Measurements from ENCODE around the gene ELL3. TPM values are rescaled to one million over a fixed set of nuclear protein-coding genes. Genes with fewer than 3 reads are reported as not detected.
A peak's percentile ranks its signal among the peaks of the same experiment; 100 is the strongest.
"Not testable (repeated sequence)": the region's sequence is repeated elsewhere in the genome, so short reads cannot be mapped to it uniquely, and the experiment has no call there.

Gene ELL3
- total RNA-seq, 1 donor from 2014 or later: 3.6 TPM

DNA sequence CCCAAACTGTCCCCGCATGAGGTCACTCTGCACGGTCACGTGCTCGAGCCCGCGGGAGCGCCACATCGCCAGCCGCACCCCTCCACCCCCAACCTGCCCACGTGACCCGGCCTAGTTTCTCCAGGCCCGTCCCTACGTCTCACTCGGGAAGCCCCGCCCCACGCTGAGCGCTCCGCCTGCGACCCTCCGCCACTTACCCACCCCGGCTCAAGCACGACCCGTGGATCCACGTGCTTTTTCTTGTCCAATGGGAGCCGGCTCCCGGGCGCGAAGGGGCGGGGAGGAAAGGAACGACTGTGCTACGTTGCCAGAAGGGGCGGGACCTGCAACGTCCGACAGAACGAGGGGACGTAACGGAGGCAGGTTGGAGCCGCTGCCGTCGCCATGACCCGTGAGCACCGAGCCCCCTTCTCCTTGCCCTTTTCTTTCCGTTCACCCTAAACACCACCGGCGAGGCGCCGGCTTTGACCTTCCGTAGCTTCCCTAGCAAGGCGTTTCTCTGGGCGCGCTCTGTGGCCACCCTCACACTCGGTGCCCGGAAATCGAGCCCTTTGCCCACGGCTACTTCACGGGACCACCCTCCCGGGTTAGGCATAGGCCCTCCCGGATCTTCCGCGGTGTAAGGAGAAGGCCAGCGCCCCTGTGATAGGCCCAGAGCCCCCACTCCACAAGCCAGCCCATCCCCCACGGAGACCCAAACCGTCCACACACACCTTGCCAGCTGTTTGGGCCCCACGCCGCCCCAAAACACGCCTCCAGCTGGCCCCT is 15.4 kb upstream of the ELL3 start, which contains the start of gene SERF2:
Gene SERF2, plus strand, starts transcription at position 328 of the 768 bp plus-strand sequence. Its CDS starts 57 bp downstream, at position 385.
- DNase-seq (ENCODE audit: extremely low read depth, low read depth, low spot score): peak; percentile 77

GRCh38 chr15:43789409-43789808 is 12.6 kb upstream of the ELL3 start:
- no peak for DNase-seq (ENCODE audit: extremely low read depth, low read depth, low spot score)

DNA sequence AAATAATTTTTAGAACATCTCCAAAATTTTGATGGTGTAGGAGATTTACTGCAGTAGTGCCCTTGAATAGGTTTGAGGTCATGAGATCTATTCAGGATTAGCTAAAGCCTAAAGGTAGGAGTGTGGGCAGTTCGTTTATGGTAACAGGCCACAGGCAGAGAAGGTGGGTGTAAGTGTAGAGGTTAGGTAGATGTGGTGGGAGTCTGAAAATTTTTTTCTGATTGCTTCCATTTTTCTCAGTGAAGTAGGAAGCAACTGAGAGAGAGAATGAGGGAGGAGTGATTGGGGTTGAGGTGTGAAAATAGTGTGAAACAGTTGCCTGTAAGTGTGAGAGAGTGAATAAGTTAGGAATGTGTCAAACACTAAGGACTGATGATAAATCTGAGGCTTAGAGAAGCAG is 2.2 kb upstream of the ELL3 start:
- no peak for DNase-seq (ENCODE audit: extremely low read depth, low read depth, low spot score)

- DNase-seq (ENCODE audit: extremely low read depth, low read depth, low spot score): no peak
Measured at GRCh38 chr15:43777267-43777914, 625 bp upstream of the ELL3 start.

DNA sequence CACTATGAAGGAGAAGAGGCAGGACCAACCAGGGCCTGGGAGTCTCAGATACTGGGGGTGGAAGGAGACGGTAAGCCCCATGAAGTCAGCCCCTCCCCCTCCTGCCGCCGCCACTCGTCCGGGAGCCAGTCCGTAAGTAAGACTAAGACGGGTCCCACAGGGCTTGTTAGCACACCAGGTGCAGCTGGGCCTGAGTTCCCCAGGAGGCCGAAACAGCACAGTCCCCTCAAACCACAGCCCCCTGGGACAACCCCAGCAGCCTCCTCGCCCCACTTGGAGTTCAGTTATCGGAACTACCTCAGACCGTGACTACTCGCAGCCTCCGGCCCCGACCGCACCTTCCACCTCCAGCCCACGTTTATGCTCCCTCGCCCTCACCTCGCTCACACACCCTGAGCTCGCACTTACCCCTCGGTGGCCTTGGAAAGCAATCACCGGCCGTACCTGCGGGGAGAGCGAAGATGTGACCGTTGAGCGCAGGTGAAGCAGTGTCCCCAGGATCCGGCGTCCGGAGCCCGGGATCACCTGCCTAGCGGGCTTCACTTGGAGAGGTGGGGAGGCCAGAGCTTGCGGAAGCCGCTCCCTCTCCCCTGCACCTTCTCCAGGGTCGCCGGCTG is 557 bp downstream of the ELL3 start:
- no peak for DNase-seq (ENCODE audit: extremely low read depth, low read depth, low spot score)

GRCh38 chr15:43775411-43775965 is 1.3 kb downstream of the ELL3 start:
- DNase-seq (ENCODE audit: extremely low read depth, low read depth, low spot score): no peak

- DNase-seq (ENCODE audit: extremely low read depth, low read depth, low spot score): no peak
Measured at GRCh38 chr15:43774062-43774461, 2.7 kb downstream of the ELL3 start.

GRCh38 chr15:43772624-43773023 is 4.1 kb downstream of the ELL3 start:
- no peak for DNase-seq (ENCODE audit: extremely low read depth, low read depth, low spot score)

- DNase-seq (ENCODE audit: extremely low read depth, low read depth, low spot score): no peak
Measured at GRCh38 chr15:43771816-43772215, 5.0 kb downstream of the ELL3 start.

- DNase-seq (ENCODE audit: extremely low read depth, low read depth, low spot score): no peak
Measured at GRCh38 chr15:43769584-43770228, 7.1 kb downstream of the ELL3 start.

GRCh38 chr15:43763819-43764446 is 12.8 kb downstream of the ELL3 start:
- no peak for DNase-seq (ENCODE audit: extremely low read depth, low read depth, low spot score)

- DNase-seq (ENCODE audit: extremely low read depth, low read depth, low spot score): no peak
Measured at GRCh38 chr15:43762824-43763223, 13.9 kb downstream of the ELL3 start.

DNA sequence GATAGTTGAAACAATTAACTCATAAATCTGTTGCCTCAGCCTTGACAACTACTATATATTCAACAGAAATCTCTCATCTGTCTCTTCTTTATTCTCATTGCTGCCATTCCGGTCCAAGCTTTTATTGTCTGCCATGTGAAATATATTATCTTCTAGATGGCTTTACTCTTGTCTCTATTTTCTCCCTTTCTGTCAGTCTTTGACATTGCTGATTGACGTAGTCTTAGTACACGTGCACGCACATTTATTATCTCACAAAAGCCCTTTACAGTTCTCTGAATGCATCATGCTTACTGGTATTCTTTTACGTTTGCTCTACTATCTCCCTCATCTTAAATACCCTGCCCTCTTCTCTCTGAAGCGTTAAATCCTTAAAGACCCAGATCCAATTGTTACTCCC is 24.9 kb downstream of the ELL3 start:
- DNase-seq (ENCODE audit: extremely low read depth, low read depth, low spot score): no peak

GRCh38 chr15:43749690-43750345 is 26.9 kb downstream of the ELL3 start:
- DNase-seq (ENCODE audit: extremely low read depth, low read depth, low spot score): no peak

GRCh38 chr15:43748376-43748775 is 28.4 kb downstream of the ELL3 start:
- DNase-seq (ENCODE audit: extremely low read depth, low read depth, low spot score): no peak

- DNase-seq (ENCODE audit: extremely low read depth, low read depth, low spot score): not testable (repeated sequence)
Measured at GRCh38 chr15:43746903-43747309, 29.9 kb downstream of the ELL3 start.

- DNase-seq (ENCODE audit: extremely low read depth, low read depth, low spot score): not testable (repeated sequence)
Measured at GRCh38 chr15:43746245-43746902, 30.4 kb downstream of the ELL3 start, which contains the start of gene PDIA3. PDIA3 (plus strand) TSS chr15:43746438; CDS start chr15:43746540, 102 bp downstream.

DNA sequence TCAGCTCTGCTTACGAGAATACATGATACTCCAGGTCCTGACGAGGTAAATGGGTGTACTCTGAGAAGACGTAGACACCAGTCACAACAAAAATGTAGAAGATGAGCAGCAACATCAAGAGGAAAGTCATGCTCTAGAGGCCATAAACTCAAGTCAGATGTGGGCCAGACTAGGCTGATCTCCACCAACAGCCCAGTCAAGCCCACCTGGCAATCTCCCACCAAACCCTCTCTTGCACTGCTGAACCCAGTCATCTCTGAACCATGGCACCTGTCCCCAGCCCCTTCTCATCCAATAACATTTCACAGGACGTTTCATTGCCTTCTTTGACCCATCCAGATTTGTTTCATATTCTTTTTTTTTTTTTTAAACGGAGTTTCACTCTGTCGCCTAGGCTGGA is 41.4 kb downstream of the ELL3 start:
- DNase-seq (ENCODE audit: extremely low read depth, low read depth, low spot score): no peak

DNA sequence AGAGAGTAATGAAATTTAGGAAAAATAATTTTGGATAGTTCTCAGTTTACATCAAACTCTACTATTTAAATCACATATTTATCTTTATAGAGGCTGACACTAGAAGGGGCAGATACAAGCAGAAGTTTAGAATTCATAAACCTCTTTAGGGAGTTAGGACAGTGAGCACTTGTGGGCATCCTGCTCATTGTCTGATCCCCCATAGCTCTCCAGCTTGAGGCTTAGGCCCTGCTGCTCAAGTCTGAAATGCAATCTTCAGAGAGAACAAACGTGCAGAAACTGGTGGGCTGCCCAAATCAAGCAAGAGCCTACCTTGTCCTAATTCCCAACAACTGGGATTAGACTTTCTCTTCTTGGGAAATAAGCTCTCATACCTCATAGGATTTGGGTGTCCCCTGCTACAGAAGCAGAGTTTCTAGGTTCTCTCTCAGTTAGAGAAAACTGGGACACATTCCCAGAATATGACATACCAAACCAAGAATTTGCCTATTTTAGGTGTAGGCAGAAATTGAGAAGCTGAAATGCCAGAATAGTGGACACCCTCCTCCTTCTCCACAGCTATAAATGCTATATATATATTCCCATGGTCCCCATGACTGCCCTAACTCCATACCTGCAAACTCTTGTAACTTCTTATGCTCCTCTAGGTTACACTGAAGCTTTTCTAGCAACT is 48.6 kb downstream of the ELL3 start:
- DNase-seq (ENCODE audit: extremely low read depth, low read depth, low spot score): not testable (repeated sequence)

Measured in glomerular endothelial cell (primary cell).